ENCODE measurements around the gene GATAD2B.

The GATAD2B gene

DNA sequence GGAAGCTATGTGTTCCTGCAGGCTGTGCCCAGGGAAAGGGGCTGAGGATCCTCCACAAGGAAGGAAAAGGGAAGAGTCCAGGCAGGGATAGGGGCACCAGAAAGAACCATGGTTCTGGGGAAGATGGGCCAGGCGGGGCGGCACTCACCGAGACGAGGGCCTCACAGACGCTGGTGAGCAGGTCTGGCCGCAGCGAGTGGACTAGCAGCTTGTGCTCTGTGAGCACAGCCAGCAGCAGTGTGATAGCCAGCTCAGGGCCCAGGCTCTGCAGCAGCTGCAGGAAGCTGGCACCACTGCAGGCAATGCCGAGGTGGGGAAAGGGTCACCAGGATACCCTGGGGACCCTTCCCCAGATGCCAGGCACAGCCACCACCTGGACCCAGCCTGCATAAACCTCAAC lies 18.0 kb upstream of the GATAD2B start:
- DNase-seq (ENCODE audit: low spot score), result no peak
- ChIA-PET POLR2A (ENCODE audit: low non-redundant PET) (interaction anchor here (0.7 kb wide), 1 partner anchor 376 kb away, joined by 5 read pairs; no protein-coding TSS in a partner anchor), CTCF (no interaction called here)
- TF ChIP-seq, protein P1, sequence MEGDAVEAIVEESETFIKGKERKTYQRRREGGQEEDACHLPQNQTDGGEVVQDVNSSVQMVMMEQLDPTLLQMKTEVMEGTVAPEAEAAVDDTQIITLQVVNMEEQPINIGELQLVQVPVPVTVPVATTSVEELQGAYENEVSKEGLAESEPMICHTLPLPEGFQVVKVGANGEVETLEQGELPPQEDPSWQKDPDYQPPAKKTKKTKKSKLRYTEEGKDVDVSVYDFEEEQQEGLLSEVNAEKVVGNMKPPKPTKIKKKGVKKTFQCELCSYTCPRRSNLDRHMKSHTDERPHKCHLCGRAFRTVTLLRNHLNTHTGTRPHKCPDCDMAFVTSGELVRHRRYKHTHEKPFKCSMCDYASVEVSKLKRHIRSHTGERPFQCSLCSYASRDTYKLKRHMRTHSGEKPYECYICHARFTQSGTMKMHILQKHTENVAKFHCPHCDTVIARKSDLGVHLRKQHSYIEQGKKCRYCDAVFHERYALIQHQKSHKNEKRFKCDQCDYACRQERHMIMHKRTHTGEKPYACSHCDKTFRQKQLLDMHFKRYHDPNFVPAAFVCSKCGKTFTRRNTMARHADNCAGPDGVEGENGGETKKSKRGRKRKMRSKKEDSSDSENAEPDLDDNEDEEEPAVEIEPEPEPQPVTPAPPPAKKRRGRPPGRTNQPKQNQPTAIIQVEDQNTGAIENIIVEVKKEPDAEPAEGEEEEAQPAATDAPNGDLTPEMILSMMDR (conservative IDR thresholded peaks at IDR 0.05; ENCODE audit: low read depth), result no peak
- peak overlapping the region; percentile 20 for H3K27ac ChIP-seq

DNA sequence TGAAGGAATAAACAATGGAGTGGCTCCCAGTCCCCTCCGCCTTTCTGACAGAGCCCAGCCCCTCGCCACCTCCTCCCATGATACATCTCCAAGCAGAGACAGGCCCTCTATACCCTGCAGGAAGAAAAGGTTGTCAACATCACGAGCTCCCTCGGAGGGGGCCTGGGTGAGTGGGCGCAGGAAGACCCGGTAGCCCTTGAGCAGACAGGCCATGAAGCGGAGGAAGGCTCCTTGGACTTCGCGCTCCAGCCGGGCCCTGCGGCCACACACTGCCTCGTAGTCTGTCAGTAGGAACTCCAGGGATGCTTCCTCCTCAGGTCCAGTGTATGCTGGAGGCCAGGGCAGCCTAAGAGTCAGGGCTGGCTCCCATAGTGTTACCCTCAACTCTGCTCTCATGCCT lies 16.7 kb upstream of the GATAD2B start:
- TF ChIP-seq, protein P1 (conservative IDR thresholded peaks at IDR 0.05; ENCODE audit: low read depth), result no peak
- ChIA-PET CTCF (interaction anchor here (0.7 kb wide), 1 partner anchor 43 kb away, joined by 3 read pairs; no protein-coding TSS in a partner anchor), POLR2A (ENCODE audit: low non-redundant PET) (interaction anchor here (1.0 kb wide), 1 partner anchor 18 kb away, joined by 5 read pairs; no protein-coding TSS in a partner anchor)
- DNase-seq (ENCODE audit: low spot score), result no peak
- peak overlapping the region; percentile 20; the same call in 1 of the 2 replicates for H3K27ac ChIP-seq

DNA sequence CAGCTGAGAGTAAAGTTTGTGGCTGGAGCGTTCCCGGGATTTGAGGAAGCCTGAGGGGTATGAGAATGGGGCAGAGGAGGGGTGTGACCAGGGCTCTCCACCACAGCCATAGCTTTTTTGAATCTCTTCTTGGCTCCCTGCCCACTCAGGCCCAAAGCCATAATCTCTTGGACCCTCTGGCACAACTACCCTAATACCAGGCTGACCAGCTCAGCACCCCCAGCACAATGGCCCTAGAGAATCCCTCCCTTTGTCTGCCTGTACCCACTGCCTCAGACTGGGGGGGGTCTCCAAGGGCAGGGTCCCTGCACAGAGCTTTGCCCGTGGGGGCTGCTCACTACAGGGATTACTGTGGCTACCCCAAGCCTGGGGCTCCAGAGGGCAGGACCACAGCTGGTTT lies 16.2 kb upstream of the GATAD2B start:
- DNase-seq (ENCODE audit: low spot score), result no peak
- H3K27ac ChIP-seq, result peak overlapping the region; percentile 20; the same call in 1 of the 2 replicates
- ChIA-PET CTCF (interaction anchor here (0.5 kb wide), 1 partner anchor 39 kb away, joined by 4 read pairs; the partner anchor contains the start of gene JTB), POLR2A (ENCODE audit: low non-redundant PET) (no interaction called here)
- TF ChIP-seq, protein P1 (conservative IDR thresholded peaks at IDR 0.05; ENCODE audit: low read depth), result no peak

DNA sequence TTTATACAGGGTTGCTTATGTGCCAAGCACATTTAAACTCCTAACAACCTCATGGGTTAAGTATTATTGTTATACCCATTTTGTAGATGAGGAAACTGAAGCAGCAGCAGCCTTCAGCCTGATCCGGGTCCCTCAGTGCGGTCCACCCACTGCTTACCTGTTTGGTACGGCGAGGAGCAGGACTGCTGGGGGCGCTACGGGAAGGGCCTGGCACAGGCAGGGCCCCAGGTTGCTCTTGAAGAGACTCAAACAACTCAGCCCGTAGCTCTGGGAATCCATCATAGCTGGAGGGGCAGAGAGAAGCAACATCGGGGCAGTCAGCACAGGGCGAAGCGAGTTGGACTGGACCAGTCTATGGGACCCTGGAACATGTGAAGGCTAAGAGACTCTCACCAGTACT lies 14.6 kb upstream of the GATAD2B start:
- ChIA-PET POLR2A (ENCODE audit: low non-redundant PET) (no interaction called here), CTCF (interaction anchor here (0.5 kb wide), 1 partner anchor 91 kb away, joined by 3 read pairs; no protein-coding TSS in a partner anchor)
- TF ChIP-seq, protein P1 (conservative IDR thresholded peaks at IDR 0.05; ENCODE audit: low read depth), result no peak

DNA sequence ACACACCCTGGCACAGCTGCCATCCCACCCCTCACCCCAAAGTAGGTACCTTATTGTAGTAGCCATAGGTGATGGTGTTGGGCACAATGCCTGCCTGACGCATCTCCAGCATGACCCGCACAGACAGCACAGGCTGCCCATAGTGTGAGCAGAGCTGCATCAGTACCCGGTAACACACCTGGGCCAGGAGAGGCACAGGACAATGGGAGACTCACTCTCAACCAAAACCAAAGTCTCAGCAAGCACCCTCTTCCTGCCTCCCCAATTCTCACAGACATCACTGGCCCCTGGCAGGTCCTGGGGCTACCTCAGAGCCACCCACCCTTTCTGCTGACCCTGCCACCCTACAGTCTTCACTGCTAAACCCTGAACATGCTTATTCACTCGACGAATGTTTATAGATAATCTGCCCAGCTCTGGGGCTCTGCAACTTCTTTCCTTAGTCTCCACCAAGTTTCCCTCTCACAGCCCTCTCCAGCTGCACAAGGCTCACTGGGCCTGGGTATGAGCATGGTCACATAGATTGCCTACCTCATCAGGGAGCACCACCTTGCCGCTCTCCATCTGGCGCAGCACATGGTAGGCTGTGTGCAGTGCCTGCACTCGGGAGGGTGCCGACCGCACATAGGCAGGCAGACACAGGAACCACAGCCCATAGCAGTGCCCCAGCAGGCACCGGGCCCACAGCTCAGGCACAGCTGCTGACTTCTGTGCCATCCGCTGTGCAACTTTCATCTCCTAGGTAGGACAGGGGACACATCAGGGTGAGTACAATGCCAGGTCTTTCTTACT lies 13.4 kb upstream of the GATAD2B start:
- no peak for DNase-seq (ENCODE audit: low spot score)

More for the DNA sequence above, 14.6 kb upstream of the GATAD2B start:
- no peak overlapping the region; the same call in 1 of the 2 replicates for H3K27ac ChIP-seq
- no peak for DNase-seq (ENCODE audit: low spot score)

DNA sequence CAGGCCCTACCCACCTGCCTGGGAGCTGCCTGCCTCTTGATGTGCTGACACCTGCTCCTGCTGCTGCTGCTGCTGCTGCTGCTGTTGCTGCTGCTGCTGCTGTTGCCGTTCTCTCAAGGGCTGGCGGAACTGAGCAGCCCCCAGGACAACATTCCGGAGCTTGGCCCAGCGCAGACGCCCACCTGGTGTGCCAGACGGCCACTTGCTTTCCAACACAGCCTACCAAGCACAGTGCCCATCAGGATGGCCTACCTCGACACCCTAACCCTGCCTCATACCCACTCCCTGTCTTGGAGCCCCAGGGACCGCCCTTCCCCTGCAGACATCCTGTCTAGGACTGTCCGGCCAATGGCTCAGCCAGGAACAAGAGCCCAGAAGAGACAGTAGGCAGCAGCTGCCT lies 12.0 kb upstream of the GATAD2B start:
- no peak for DNase-seq (ENCODE audit: low spot score)
- no peak overlapping the region for H3K27ac ChIP-seq
- ChIA-PET POLR2A (ENCODE audit: low non-redundant PET) (no interaction called here), CTCF (no interaction called here)
- TF ChIP-seq, protein P1 (conservative IDR thresholded peaks at IDR 0.05; ENCODE audit: low read depth), result no peak

More for the DNA sequence above, 13.4 kb upstream of the GATAD2B start:
- H3K27ac ChIP-seq, result peak overlapping the region; percentile 4; the same call in 1 of the 2 replicates
- CTCF ChIA-PET, result no interaction called here
- TF ChIP-seq, protein P1 (conservative IDR thresholded peaks at IDR 0.05; ENCODE audit: low read depth), result no peak
- POLR2A ChIA-PET (ENCODE audit: low non-redundant PET), result no interaction called here

Measured in RWPE1 (cell line).